CD4-positive, alpha-beta T cell treated with Interleukin-15 for 4 hours (primary cell): Measurements from ENCODE around the gene SORT1.
"Not testable (repeated sequence)": the region's sequence is repeated elsewhere in the genome, so short reads cannot be mapped to it uniquely, and the experiment has no call there.

ENCODE experiments used
- DNase-seq: peaks from one replicate; pipeline ENCODE4 v3.0.0-alpha.2; 2020; ENCODE audit warnings: low spot score

The SORT1 gene

DNA sequence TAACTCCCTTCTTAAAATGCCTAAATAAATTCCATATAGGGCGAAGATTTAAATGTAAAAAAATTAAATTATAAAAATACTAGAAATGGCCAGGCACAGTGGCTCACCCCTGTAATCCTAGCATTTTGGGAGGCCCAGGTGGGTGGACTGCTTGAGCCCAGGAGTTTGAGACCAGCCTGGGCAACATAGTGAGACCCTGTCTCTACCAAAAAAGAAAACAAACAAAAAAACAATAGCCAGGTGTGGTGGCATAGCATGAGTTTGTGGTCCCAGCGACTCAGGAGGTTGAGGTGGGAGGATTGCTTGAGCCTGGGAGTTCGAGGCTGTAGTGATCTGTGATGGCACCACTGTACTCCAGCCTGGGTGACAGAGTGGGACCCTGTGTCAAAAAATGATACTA, 17.8 kb downstream of the SORT1 start:
- no peak for DNase-seq

DNA sequence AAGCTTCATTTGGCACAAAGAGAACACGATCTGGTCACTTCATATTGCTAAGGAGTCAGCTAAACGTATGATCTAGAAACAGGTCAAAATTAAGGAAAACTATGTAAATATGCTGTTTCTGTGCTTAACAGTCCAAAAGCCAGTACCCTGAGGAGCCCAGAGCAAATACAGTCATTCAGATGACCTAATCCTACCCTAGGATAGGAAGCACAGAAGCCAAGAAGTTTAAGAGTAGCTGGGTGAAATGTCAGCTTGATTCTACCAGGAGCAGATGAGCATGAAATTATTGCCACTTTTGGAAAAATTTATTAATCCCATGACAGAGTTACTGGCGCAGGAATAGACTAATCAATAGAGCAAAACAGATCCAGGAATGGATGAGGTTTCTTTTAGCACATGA, 18.3 kb downstream of the SORT1 start:
- no peak for DNase-seq

DNA sequence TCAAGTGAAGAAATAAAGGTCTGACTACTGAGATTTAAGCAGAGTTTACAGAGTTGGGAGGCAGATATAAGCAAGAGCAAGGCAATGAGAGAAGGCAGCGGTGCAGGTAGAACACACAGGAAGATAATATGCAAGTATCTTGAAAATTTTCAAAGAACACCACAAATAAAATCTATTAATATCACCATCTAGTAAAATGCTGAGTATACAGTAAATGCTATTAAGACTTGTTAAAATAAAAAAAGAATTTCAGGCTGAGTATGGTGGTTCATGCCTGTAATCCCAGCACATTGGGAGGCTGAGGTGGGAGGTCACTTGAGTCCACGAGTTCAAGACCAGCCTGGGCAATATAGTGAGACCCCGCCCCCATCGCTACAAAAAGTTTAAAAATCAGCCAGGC, 20.0 kb downstream of the SORT1 start:
- no peak for DNase-seq

DNA sequence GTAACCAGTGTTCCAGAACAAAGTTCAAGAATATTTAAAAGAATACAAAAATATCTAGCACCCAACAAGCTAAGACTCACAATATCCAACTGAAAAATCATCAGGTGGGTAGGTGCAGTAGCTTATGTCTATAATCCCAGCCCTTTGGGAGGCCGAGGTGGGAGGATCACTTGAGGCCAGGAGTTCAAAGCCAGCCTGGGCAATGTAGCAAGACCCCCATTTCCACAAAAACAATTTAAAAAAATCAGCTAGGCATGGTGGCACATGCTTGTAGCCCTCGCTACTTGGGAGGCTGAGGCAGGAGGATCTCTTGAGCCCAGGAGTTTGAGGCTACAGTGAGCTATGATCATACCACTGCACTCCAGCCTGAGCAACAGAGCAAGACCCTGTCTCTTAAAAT, 24.0 kb downstream of the SORT1 start:
- DNase-seq, result not testable (repeated sequence)

DNA sequence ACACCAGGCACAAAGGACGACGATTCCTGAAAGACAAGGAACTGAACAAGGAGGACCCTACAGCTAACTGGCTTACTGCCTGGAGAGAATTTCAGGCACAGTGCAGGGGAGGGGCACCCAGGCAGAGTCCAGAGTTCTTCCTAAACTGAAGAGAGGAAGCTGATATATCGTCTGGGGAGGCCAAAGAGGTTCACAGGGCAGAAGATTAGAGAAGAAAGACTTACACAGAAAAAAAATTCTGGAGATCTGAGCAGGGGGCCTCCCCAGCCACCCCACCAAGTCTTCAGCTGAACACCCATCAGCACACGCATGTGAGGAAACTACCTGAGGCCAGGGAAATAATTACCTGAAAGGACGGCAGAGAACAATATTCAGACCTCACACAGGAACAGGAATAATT, 24.6 kb downstream of the SORT1 start:
- DNase-seq, result no peak

DNA sequence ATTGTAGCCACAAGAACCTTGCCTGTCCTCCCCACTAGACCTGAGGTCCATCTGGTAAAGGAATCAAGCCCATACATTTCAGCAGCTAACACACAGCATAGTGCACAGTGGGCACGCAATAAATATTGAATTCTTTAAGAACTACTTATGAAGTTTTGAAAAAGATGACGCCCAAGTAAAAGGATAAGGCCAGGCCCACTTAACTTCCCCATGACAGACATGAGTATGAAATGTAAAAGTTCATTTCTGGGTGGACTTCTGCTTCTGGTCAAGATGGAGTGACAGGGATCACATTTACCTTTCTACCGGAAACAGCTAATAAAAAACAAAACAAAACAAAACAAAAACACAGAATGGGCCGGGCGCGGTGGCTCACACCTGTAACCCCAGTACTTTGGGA, 25.4 kb downstream of the SORT1 start:
- no peak for DNase-seq

DNA sequence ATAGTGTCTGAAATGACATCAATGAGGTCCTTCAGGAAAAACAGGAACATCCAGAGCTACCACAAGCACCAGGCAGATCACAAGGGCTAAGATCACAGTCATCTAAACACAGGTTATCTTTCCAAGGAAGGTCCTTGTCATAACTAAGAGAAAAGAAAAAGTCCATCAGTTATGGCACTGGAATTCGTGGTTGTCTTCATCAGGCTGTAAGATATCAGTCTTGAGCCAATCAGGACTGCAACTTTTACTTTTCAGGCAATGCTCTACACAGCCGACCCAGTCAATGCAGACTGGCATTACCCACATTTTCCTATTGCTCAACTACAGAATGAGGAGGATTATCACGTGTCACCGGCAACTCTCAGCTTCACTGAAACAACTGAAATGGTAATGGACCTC, 26.4 kb downstream of the SORT1 start:
- DNase-seq, result no peak

DNA sequence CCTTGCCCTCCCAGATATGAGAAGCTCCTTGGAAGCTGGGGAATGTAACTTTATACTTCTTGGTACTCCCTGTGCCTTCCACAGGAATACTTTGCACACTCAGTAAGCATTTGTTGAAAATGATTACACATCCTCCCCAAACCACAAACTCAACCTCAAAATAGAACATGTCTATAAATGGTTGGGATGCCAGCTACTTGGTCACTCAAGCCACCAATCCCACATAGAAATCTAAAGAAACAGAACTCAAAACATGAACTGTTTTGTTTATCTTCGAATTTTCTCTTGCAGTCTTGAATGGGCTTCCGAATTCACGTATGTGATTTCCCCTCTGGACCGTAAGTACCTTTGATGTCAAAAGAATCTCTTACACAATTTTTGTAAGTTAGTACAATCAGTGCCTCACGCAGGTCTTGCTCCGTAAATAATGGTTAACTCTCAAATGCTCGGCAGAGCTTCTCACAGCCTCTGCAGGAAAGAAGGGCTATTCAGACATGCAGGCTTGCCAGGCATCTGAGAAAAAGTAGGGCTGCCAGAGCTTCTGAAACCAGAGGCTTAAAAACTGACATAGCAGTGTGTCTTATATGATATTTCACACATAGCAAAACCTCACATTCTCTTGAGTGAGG, 26.9 kb downstream of the SORT1 start:
- DNase-seq, result no peak

DNA sequence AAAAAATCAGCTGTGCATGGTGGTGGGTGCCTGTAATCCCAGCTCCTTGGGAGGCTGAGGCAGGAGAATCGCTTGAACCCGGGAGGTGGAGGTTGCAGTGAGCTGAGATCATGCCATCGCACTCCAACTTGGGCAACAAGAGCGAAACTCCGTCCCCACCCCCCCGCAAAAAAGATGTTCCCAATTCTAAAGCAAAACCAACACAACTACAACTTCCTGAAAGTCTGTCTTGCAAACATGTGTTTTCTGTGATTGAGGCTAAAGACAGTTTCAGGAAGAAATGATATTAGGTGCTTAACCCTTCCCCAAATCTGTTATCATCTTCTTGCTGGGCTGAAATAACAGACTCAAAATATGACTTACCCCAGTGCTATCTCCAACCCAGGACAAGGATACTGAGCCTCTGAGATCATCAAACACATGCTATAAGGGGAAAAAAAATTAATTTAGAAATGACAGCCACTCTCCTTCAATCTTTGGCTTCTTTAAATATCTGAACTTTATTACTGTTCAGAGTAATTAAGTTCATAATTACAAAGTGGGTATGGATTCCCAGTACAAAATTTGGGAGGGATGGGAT, 28.5 kb downstream of the SORT1 start:
- DNase-seq, result no peak

DNA sequence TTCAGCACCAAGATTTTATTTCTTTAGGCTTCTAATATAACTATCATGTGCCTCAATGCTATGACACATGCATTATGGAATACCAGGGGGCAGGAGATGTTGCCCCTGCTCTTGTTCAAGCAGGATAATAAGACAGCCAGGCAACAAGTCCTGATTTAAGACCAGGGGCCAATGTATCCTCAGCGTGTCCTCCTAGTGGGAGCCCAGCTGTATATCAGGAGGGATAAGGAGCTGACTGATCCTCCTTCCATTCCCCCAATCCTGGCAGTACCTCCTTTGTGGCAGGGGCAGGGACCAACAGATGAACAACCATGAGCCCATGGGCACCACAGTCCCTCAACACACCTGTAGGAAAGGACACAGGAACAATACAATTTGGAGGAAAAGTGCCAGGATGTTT, 29.3 kb downstream of the SORT1 start:
- no peak for DNase-seq

DNA sequence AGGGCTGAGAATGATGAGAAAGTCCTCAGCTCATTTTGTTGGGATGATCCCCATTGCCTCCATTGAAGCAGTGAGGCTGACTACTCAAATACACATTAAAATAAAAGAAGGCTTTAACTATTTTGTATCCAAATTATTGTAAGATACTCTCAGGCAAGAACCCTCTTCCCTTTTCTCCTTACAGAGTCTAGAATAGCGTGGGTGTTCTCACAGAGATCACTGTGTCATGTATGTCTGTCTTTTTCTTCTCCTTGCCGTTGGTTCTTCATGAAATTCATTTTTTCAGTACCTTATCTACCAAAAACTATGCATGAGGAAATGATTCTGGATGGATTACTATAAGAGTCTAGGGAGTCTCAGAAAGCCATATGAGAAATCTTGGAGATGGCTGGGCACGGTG, 30.1 kb downstream of the SORT1 start:
- DNase-seq, result no peak

DNA sequence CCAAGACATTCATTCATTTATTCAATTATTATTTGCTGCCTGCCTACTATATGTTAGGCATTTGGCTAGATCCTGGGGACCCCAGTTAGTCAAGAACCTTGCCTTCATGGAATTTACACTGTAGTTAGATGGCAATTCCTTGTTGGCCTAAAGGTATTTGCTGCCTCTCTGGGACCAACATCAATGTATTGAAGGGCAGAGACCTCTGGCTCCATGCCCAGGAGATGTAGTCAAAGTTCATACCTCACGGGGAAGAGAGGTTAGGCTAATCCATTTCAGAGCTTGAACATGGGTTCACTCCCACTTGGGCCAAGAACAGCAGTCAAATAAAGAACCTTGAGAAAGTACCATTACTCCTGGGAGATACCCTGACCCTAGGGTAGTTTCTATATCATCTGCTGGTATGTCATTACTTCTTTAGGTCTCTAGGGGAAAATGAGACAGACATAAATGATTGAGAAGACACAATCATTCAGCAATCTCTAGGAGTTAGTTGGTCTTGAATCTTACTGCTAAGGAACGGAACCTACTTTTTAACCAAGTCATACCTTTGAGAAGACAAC, 32.0 kb downstream of the SORT1 start:
- no peak for DNase-seq

DNA sequence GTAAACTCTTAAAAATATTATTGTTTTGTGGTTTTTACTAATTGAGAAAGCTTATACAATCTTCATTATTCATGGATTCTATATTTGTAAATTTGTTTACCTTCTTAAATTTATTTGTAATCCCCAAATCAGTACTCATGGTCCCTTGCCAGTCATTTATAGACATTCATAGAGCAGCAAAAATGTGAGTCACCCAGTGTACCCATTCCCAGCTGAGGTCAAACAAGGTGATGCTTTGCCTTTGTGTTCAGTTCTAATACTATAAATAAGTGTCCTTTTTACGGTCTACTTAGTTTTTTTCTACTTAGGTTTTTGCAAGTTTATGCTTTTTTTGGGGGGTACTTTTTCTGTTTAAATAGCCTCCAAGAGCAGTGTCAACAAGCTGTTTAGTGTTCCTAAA, 36.1 kb downstream of the SORT1 start:
- no peak for DNase-seq

DNA sequence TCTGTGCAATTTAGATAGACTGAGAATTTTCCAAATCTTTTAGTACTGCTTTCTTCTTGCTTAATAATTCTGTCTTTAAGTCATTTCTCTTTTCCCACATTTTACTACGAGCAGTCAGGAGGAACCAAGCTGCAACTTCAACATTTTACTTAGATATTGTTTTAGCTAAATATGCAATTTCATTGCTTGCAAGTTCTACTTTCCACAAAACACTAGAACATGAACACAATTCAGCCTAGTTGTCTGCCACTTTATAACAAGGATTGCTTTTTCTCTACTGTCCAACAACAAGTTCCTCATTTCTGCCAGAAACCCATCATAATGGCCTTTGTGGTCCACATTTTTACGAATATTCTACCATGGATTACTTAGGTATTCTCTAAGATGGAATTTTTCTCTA, 36.6 kb downstream of the SORT1 start:
- DNase-seq, result no peak

DNA sequence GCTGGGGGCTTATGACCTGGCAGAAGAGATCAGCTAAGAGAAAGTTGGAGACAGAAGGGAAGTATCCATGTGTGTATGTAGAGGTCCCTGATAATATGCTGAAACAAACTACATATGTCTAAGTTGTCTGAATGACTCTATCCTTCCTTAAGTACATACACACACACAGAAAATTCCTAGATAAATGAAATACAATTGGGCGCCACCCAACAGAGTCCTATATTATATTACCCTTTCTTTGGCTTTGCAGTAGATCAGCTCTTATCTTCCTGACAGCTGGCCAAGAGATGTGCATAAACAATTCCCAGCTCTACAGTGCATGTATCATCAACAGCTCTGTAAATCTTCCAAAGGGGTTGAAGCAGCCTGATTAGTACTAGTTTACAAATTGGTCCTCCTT, 40.1 kb downstream of the SORT1 start:
- DNase-seq, result no peak

DNA sequence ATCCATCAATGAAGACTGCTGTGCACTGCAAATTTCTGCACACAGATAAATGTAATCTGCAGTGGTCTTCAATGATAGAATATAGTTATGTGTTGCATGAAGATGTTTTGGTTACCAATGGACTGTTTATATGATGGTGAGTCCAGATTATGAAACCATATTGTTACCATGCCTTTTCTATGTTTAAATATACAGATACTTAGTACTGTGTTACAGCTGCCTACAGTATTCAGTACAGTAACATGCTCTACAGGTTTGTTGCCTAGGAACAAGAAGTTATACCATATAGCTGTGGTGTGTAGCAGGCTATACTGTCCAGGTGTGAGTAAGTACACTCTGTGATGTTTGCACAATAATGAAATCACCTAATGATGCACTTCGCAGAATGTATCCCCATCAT, 40.8 kb downstream of the SORT1 start:
- DNase-seq, result no peak

DNA sequence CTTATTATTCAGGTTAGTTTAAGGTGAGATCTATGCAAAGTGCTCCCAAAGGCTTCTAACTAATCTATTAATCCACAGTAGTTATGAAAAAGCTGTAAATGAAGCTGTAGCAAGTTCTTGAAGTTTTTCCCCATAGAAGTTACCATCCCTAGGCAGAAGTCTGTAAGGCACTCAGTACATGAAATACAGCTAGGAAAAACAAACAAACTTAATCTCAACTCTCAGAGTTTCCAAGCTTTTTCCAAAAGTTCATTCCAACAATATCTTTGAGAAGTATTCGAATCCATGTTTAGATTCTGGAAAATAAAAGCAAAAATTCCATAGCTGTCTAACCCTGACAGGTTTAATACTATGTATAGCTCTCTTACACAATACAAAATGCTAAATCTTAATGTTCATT, 41.2 kb downstream of the SORT1 start:
- no peak for DNase-seq

DNA sequence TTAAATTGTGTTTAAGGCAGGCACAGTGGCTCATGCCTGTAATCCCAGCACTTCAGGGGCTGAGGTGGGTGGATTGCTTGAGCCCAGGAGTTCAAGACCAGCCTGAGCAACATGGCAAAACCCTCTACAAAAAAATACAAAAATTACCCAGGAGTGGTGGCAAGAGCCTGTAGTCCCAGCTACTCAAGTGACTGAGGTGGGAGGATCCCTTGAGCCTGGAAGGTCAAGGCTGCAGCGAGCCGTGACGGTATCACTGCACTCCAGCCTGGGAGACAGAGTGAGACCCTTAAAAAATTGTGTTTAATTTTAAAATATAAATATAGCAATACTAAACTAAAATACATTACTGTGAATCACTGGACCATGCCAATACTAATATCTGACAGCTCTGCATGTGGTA, 42.8 kb downstream of the SORT1 start:
- DNase-seq, result no peak

DNA sequence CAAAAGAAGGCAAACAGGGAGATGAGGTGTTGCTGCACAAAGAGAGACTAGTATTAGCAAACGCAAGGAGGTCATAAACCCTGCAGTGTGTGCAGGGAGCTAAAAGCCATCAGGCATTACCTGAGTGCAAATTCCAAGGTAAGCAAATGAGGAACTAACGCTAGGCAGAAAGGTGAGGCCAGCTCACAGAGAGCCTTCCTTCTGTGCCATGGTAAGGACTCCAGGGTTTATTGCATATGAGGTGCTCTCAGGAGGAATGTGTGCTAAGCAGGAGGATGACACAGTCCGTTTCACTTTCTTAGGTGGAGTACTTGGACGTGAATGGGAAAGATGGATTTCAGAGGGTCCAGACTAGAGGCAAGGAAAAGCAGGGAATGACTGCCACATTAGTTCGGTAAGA, 46.3 kb downstream of the SORT1 start:
- DNase-seq, result no peak

DNA sequence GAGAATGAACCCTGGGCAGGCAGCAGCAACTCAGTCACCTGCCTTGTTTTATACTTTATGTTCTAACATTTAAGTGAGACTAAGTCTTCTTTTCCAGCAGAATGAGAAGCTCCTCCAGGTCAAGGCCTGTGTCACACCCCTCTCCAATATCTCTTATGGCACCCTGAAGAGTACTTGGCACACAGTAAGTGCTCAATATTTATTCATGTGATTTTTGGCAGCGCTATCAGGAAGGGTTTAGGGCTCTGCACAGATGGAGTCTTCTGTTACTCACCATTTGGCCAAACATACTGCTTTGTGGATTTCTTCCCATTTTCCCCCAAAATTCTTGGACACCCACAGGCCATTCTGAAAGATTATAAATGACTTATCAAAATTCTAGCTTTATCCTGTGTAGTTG, 47.1 kb downstream of the SORT1 start:
- no peak for DNase-seq

DNA sequence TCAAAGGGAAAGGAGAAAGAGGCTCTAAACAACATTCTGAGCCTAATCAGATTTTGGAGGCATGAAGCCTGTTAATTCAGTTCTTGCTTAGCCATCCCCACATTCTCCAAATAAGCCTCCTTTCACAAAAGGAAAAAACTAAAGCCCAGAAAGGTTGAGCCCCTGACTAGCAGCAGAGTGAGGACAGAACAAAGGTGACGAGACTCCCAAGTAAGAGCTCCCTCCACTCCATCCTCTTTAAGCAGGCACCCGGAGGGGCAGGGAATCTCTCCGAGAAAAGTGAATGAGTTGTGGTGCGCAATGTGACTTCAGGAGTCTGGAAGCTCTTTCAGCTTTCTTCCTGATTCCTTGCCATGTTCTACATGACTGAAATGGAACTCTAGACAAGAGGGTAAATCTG, 47.5 kb downstream of the SORT1 start:
- no peak for DNase-seq

DNA sequence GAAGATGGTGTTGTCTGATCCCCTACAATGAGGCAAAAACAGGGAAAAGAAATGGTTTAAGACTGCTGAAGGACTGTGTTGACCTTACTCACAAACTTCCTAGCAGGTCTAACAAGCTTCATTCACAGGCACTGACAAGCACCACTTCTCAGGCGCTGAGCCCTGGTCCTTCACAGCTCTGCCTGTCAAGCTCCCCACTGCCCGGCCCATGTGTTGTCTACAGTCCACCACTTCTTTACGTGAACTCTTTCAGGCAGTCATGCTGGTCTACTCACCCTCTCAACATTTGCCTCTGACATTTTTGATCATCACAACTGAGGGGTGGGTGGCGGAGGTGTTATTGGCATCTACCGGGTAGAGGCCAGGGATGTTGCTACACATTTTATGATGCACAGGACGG, 50.2 kb downstream of the SORT1 start:
- no peak for DNase-seq

DNA sequence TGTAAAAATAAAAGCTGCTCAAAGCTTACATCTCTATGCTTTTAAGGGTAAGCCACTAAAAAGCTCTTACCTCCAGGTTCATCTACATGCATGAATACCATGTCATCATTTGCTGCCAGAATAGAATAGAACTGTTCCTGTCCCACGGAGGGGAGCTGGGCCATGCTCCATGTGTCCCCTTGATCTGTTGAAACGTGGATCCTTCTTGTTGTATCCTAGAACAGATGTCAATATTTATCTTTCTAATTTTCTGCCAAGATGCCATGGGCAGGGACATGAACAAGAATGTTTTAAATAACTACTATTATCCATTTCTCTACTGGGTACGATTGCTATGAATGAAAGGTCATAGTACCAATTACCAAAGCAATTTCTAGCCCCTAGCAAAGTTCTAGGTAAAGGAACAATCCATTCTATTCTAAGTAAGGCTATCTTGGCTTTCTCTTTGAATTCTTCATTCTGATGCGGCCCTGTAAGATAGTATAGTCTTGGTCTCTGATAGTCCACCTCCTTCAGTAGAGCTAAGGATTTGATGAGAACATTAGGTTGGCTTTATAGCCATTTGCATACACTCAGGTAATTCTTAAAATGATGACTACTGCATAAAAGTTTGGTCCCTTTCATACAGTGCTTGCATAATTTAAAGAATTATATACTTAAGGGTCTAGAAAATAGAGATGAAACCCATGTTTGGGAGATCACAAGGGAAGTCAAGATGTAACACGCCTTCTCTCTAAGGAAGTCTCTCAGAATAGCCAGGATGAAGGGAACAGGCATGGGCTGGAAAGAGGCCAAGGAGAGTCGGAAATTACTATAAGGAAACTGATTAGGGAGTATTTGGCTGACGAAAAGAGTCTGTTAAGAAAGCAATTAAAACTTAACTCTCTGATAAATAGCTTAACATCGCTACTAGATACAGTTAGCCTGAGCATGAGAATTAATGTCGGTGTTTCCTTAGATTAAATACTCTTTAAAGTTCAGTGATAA, 55.5 kb downstream of the SORT1 start:
- no peak for DNase-seq
